ENCODE measurements around the gene PSMD6.

The PSMD6 gene

DNA sequence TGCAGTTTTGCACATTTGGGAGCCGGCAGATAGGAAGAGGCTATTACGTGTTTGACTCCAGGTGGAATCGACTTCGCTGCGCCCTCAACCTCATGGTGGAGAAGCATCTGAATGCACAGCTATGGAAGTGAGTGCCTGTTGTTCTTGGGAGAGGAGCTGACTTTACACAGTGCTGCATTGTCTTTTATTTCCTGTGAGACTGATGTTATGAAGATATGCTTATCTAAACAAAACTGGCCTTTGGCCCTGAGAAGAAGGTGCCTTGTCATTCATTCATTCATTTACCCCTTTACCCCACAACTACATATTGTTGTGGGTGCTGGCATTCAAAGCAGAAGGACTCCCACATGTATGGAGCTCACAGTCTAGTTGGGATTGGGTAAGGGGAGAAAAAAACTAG lies 32.6 kb downstream of the PSMD6 start:
- no peak for TF ChIP-seq MYC (IDR thresholded peaks at IDR 0.05; ENCODE audit: low read depth, low read length)
- TF ChIP-seq POLR2A (IDR thresholded peaks at IDR 0.05; ENCODE audit: extremely low read depth, insufficient read length), result no peak
- TF ChIP-seq, protein P1, sequence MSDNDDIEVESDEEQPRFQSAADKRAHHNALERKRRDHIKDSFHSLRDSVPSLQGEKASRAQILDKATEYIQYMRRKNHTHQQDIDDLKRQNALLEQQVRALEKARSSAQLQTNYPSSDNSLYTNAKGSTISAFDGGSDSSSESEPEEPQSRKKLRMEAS (IDR thresholded peaks at IDR 0.05; ENCODE audit: low read depth, low read length), result no peak
- H3K4me3 ChIP-seq (ENCODE audit: low read depth, low read length), result no peak overlapping the region
- no peak for DNase-seq (ENCODE audit: low read depth)

DNA sequence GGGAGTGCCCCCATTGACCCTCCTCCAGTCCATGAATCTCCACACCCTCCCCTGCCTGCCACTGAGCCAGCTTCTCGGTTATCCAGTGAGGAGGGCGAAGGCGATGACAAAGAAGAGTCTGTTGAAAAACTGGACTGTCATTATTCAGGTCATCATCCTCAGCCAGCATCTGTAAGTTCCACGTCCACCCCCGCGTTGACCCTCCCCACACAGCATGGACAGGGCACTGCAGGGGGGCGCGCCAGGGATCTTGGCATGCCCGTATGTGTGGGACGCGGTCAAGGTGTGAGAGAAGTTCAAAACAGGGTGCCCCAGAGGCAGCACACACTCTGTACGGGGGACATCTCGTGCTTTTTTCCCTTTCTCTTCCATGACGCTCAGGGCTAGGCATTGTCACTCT lies 33.1 kb downstream of the PSMD6 start:
- DNase-seq (ENCODE audit: low read depth), result no peak
- TF ChIP-seq, protein P1 (IDR thresholded peaks at IDR 0.05; ENCODE audit: low read depth, low read length), result no peak
- TF ChIP-seq, protein P2, sequence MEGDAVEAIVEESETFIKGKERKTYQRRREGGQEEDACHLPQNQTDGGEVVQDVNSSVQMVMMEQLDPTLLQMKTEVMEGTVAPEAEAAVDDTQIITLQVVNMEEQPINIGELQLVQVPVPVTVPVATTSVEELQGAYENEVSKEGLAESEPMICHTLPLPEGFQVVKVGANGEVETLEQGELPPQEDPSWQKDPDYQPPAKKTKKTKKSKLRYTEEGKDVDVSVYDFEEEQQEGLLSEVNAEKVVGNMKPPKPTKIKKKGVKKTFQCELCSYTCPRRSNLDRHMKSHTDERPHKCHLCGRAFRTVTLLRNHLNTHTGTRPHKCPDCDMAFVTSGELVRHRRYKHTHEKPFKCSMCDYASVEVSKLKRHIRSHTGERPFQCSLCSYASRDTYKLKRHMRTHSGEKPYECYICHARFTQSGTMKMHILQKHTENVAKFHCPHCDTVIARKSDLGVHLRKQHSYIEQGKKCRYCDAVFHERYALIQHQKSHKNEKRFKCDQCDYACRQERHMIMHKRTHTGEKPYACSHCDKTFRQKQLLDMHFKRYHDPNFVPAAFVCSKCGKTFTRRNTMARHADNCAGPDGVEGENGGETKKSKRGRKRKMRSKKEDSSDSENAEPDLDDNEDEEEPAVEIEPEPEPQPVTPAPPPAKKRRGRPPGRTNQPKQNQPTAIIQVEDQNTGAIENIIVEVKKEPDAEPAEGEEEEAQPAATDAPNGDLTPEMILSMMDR (IDR thresholded peaks at IDR 0.05; ENCODE audit: low read depth, low read length), result no peak
- TF ChIP-seq POLR2A (IDR thresholded peaks at IDR 0.05; ENCODE audit: extremely low read depth, insufficient read length) (no peak), MYC (IDR thresholded peaks at IDR 0.05; ENCODE audit: low read depth, low read length) (no peak)
- no peak overlapping the region for H3K4me3 ChIP-seq (ENCODE audit: low read depth, low read length)

DNA sequence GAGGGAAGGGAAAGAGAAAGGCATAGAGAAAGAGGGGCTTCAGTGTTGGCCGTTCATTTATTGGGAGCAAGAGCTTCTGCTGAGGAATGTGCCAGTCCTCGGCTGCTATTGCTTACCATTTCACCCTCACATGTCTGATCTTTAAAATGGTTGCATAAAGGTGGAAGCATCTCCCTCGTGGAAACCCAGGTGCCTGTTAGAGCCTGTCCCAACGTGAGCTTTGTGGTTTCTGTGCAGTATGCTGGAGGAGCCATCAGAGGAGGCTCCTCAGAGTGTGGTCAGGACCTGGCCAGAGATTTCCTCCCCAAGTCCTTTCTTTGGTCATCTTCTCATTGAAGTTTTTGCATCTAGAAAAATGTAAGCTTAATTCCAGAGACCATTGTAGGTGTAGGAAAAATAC lies 34.4 kb downstream of the PSMD6 start:
- no peak overlapping the region for H3K4me3 ChIP-seq (ENCODE audit: low read depth, low read length)
- no peak for DNase-seq (ENCODE audit: low read depth)
- TF ChIP-seq, protein P1 (IDR thresholded peaks at IDR 0.05; ENCODE audit: low read depth, low read length), result no peak
- TF ChIP-seq MYC (IDR thresholded peaks at IDR 0.05; ENCODE audit: low read depth, low read length) (no peak), POLR2A (IDR thresholded peaks at IDR 0.05; ENCODE audit: extremely low read depth, insufficient read length) (no peak)
- TF ChIP-seq, protein P2 (IDR thresholded peaks at IDR 0.05; ENCODE audit: low read depth, low read length), result no peak

DNA sequence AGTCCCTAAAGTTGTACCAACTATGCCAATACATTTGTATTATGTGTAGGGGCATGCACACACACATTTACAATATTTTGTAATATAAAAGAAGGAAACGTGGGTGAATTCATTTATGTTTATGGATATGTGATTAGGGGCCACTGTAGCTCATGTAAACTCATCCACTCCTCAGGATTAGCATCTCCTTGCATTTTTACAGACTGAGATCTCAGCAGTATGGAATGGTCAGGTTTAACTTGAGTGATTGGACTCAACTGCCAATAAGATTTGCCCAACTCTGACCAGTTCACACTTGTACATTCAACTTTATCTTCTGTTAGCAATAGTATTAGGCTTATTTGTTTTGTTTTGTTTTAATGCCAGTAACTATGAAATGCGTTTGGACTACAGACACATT lies 36.5 kb downstream of the PSMD6 start:
- TF ChIP-seq POLR2A (IDR thresholded peaks at IDR 0.05; ENCODE audit: extremely low read depth, insufficient read length), result no peak
- TF ChIP-seq, protein P2 (IDR thresholded peaks at IDR 0.05; ENCODE audit: low read depth, low read length), result no peak
- DNase-seq (ENCODE audit: low read depth), result no peak
- H3K4me3 ChIP-seq (ENCODE audit: low read depth, low read length), result no peak overlapping the region

DNA sequence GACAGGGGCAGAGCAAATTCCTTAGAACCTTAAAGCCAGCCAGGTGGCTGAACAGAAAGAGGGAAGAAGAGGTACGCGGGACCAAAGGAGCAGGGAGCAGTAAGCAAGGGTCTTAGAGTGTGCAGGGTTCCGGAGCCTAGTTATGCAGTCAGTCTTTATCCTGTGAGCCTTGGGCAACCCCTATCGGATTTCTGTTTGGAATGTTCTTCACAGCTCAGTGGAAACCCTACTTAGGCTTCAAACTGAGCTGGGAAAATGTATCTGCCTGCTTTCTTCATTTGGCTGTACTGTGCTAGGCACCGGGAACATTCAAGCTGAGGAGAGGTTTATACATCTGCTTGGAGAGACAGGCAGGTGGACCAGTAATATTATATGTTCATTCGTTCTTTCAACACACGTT lies 37.1 kb downstream of the PSMD6 start:
- H3K4me3 ChIP-seq (ENCODE audit: low read depth, low read length), result no peak overlapping the region
- DNase-seq (ENCODE audit: low read depth), result no peak
- TF ChIP-seq MYC (IDR thresholded peaks at IDR 0.05; ENCODE audit: low read depth, low read length) (no peak), POLR2A (IDR thresholded peaks at IDR 0.05; ENCODE audit: extremely low read depth, insufficient read length) (no peak)
- TF ChIP-seq, protein P2 (IDR thresholded peaks at IDR 0.05; ENCODE audit: low read depth, low read length), result no peak
- TF ChIP-seq, protein P1 (IDR thresholded peaks at IDR 0.05; ENCODE audit: low read depth, low read length), result no peak

DNA sequence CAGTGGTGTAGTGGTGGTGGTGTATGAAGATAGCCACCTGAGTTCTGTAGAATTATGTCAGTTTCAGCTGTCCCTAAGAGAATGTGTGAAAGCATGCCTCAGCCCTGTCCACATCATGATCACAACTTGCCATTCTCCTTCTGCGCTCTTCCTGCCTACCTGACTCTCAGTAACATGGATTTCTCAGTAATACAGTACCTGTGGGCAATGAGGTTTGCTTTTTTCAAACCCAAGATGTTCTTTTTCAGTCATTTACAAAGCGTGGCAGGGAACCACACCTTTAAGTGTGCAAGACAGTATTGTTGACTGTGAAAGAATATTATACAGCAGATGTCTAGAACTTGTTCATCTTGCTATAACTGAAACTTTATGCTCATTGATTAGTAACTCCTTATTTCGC lies 38.9 kb downstream of the PSMD6 start:
- TF ChIP-seq MYC (IDR thresholded peaks at IDR 0.05; ENCODE audit: low read depth, low read length), result no peak
- TF ChIP-seq, protein P1 (IDR thresholded peaks at IDR 0.05; ENCODE audit: low read depth, low read length), result no peak
- no peak for TF ChIP-seq POLR2A (IDR thresholded peaks at IDR 0.05; ENCODE audit: extremely low read depth, insufficient read length)

DNA sequence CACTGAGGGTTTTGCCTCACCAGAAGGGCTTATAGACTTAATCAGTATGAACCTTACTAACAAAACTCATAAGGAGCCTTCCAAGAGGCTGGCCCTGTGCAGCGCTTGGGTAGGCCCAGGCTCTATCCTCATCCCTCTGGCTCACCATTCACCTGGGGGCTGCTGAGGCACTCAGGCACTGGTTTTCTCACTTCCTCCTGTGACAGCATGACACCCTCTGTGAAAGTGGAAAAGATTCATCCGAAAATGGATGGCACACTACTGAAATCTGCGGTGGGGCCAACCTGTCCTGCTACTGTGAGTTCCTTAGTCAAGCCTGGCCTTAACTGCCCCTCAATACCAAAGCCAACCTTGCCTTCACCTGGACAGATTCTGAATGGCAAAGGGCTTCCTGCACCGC lies 41.3 kb downstream of the PSMD6 start:
- DNase-seq (ENCODE audit: low read depth), result no peak
- TF ChIP-seq MYC (IDR thresholded peaks at IDR 0.05; ENCODE audit: low read depth, low read length), result no peak
- TF ChIP-seq, protein P1 (IDR thresholded peaks at IDR 0.05; ENCODE audit: low read depth, low read length), result no peak
- no peak for TF ChIP-seq POLR2A (IDR thresholded peaks at IDR 0.05; ENCODE audit: extremely low read depth, insufficient read length)
- TF ChIP-seq, protein P2 (IDR thresholded peaks at IDR 0.05; ENCODE audit: low read depth, low read length), result no peak
- no peak overlapping the region for H3K4me3 ChIP-seq (ENCODE audit: low read depth, low read length)

More for the DNA sequence above, 38.9 kb downstream of the PSMD6 start:
- H3K4me3 ChIP-seq (ENCODE audit: low read depth, low read length), result no peak overlapping the region
- no peak for DNase-seq (ENCODE audit: low read depth)
